HG03025 (cell line): ENCODE data around the gene PKD1L1.
"Not testable (repeated sequence)": the region's sequence is repeated elsewhere in the genome, so short reads cannot be mapped to it uniquely, and the experiment has no call there.

ENCODE experiments used
- ATAC-seq: cut with Tn5 transposase; IDR thresholded peaks from one replicate; pipeline ENCODE4 v1.9.1; 2021; ENCODE audit warnings: mild to moderate bottlenecking, moderate library complexity; ENCODE audit not compliant: unreplicated experiment, low FRiP score

The PKD1L1 gene

DNA sequence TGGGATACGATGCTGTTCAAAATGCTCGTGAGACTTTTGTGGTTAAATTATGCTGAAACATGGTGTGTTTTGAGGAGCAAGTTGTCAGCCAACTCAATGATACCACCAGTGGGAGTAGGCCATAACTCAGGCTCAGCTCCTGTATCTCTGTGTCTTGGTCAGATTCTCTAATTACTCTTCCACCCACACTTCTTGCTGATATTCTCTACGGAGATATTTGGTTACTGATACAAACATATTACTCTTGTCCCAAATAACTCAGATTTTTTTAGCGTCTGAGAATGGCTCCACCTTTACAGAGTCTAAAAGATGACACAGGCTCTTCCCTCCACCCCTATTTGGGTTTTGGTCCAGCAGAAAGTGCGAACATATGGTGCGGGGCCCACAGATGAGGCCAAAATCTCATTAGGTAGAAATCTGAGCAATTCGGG, 168.9 kb downstream of the PKD1L1 start:
- no peak for ATAC-seq

DNA sequence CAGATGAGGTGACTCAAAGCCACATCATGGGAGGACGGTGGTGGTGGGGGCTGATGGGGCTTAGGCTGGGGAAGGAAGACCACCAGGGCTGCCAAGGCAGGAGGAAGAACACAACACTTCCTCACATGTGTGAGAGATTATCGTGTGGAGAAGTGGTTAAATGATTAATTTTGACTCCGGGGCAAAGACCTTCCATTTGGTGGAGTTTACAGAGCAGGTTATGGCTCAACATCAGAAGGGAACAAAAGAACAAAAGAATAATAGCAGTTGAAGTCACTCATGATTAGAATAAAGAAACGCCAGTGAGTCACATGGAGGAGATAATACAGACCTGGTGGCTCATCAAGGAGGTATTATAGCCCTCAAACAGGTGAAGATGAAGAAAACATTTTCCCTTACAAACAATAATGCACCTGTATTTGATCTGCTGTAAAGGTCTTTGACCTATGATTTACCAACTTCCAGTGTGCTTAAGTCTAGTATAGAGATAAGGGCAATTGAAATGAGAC, 170.1 kb downstream of the PKD1L1 start:
- ATAC-seq: no peak

DNA sequence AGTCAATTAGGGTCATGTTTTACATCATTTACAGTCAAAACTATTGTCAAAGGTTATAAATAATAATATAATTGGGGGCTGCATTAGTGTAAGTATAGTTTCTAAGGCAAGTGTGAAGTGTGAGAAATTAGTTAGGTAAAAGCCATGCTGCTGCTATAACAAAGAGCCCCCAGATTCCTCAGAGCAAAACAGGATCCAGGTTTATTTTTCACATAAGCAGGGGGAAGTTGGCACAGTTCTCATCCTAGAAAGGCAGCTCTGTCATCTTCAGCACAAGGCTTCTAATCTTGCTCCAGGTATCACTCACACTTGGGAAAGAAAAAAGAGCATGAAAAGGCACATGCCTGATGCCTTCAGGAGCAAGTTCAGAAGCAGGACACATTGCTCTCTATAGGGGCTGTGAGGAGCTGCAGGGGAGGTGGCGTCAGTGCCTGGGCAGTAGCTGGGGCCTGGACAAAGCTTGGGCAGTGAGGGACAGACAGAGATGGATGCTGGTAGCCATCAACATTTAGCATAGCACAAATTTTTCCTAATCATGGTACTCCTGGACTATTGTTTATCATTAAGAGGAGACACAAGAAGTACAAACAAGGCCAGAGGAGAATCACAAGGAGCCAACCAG, 170.6 kb downstream of the PKD1L1 start:
- no peak for ATAC-seq

DNA sequence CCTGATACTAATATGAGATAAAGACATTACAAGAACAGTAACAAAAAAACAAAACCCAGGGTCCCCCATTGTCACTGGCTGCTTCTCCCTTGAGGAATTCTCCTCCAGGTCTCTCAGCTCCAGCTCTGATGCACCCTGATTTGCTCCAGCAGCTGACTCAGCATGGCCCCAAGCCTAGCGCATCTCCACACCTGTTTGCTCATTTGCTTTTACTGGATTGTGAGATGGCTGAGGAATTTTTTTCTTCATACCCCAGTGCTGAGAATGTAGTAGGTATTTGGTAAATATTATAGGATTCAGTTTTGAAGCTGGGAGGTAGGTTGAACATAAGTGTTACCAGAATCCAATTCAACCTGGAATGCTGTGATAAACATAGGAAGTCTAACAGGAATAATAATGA, 171.9 kb downstream of the PKD1L1 start:
- no peak for ATAC-seq

DNA sequence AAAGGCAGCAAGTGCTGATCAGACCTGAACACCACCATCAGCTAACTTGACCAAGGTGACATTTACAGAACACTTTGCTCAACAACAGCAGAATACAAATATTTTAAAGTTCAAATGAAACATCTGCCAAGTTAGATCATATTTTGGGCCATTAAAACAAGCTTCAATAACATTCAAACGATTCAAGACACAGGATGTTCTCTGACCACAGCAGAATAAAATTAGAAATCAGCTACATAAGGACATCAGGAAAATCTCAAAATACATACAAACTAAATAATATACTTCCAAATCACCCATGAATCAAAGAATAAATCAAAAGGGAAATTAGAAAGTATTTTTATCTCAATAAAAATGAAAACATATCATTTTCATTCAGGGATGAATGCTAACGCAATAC, 173.0 kb downstream of the PKD1L1 start:
- ATAC-seq: no peak

DNA sequence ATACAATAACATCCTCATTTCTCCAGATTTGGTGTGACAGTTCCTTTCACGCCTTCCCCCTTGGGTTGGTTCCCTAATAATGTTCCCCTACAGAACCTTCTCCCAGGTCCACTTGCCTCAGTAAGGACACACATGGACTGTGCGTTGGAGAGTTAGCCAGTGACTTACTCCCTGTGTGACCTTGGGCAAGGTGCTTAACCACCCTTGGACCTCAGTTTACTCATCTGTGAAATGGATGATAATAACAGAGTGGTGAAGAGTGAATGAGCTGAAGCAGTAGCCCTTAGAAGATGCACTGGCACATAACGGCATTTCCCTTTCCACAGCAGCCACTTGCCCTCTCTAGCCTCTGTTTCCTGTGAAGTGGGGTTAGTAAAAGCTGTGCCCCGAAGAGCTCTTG, 175.8 kb downstream of the PKD1L1 start:
- no peak for ATAC-seq

DNA sequence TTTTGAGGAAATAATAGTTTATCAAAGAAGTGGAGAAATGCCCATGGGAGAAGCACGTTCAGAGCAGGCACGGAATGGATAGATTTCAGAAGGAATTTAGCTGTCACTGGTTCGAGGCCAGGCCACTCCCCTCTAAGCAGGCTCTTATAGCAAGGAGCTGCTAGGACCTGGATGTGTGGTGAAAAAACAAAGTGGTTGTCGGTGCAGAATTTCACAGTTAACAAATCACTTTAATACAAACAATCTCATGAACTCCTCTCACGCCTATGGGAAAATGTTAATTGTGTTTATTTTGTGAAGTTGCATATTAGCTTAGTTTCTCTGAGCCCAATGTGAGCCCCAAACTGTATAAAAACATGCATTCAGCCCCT, 176.3 kb downstream of the PKD1L1 start:
- ATAC-seq: no peak

DNA sequence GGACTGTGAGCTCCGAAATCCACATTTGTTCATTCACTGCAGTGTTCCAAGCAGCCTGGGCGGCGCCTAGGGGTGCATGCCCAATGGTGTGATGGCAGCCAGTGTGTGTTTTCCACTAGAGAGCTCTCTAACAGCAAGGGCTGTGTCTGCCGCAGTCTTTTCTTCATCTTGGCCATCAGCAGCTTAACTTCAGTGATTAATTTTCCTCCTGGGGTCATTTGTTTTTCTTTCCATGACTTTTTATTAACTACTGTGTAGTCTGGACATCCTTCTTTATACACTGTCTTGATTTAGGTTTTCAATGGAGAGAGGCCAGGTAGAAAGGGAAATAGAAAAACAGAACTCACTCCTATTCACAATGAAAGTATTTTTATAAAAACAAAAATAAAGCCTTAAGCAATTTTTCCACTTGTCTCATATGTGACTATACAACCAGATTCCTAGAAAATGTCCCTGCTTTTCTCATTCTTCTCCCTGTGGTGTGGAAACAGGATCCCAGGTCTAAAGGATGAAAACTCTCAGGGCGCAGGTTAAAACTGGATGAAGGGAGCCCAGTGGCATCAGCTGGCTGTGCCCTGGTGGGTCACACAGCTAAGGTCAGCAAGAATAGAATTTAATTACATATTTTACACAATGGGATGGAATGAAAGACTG, 176.8 kb downstream of the PKD1L1 start:
- ATAC-seq: no peak

DNA sequence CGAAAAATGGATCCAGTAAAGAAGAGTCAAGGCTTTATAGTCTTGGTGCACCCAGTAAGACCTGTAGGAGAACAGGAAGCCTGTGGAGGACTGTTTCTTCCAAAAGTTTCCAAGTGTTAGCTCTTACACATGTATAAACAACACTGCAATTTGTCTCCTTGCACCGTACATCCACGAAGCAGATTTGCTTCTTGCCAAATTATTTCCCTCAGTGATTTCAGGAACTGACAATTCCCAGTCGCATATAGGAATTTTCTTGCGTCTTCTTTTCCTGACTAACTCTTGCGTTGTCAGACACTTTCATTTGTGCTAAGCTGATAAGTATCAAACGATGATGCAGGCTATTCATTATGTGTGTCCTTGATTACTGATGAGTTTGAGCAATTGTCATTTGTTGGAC, 182.1 kb downstream of the PKD1L1 start:
- no peak for ATAC-seq

DNA sequence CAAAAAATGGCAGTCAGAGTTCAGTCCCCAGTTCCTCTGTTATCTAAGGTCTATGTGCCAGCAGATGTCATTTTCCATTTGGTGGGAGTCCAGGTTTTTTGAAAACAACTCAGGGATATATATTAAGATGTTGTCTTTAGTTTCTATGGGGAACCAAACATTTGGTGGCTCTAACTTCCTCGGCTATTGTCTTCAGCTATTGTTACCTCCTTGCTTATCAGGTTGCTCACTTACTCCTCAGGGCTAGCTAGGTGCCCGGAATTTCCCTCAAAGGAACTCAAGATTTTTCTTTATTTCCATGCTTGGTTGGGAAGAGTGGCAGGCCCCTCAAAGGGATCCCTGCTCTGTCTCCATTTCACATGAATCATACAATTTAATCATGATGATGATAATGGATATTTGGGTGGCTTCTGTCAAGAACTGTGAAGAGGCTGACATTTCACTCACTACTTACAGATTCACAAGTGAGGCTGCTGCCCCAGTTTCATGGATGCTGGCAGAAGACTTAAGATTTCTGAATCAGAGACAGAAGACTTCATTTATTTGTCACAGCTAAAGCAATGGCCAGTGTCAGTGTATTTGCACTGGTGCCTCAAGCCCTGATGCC, 182.8 kb downstream of the PKD1L1 start:
- no peak for ATAC-seq

DNA sequence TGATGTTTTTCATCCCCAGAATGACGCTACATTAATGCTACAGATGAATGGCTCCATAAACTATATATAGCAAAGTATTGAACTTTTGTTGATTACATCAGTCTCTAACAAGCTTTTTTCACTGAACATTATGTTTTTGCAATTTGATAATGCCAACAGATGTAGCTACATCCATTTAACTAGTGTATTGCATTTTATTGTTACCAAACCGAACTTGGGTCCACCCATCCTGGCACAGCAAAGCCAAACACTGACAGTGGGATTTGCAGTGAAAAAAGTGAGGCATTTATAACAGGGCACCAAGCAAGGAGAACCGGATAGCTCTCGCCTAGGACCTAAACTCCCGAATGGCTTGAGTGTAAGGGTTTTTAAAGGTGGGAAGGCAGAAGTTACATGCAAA, 183.5 kb downstream of the PKD1L1 start:
- no peak for ATAC-seq

DNA sequence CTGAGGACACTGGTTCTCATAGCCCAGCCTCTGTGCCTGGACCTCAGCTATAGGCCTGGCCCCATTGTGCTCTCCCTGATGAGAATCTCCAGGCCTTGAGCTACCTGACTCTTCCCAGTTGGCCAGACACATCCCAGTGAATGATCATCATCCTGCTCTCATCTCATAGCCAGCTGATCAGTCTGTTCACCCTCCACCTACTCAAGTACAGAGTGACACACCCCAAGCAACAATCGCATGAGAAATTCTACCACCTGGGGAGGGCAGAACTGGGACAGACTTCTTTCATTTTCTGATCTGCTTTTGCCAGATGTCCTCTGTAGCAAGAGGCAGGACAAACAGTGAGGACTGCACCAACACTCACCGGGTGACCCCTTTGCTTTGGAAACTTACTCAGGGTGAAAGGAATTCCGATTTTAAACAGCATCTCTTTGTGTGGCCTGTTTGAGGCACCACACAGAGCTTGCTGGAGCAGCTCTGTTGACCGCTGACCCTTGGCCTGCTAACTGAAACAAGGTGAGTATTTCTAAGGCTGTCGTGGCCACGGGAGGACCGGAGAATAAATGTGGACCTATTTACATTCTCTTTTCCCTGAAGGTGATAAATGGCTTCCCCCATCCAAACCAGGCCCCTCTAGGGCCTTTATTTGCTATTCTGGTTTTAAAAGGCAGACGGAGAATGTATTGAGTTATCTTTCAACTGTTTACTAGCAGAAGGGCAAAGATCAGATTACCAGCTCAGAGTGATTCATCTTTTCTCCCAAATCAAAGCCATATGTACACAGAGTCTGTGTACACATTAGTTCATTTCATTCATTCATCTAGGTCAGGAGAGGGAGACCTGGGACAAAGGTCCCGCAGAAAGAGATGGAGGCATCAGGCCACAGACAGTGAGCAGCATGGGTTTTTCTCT, 184.9 kb downstream of the PKD1L1 start:
- no peak for ATAC-seq

DNA sequence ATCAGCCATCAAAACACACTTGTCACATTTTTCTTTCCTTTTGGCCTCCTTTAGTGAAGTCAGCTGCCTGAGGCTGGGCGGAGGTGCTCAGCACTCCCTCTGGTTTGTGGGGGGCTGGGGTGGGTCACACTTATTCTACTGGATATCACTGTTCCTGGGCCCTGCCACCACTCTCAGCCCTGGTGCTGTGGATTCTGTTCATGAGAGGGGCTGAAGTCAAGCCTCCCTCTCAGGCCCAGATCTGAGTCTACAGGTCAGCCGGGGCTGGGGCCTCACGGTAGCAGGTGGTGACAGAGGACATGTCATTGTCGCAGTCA, 185.6 kb downstream of the PKD1L1 start:
- ATAC-seq: no peak

DNA sequence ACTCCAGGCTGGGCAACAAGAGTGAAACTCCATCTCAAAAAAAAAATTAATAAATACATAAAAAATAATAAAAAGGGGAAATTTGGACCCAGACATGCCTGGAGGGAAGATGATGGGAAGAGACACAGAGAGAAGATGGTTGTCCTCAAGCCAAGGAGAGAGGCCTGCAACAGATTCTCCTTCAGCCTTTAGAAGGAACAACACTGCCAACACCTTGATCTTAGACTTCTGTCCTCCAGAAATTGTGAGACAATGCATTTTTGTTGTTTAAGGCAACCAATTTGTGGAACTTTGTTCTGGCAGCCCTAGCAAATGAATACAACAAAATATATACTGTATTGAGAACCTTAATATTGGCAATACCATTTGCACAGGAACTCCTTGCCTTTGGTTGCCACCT, 186.1 kb downstream of the PKD1L1 start:
- no peak for ATAC-seq

DNA sequence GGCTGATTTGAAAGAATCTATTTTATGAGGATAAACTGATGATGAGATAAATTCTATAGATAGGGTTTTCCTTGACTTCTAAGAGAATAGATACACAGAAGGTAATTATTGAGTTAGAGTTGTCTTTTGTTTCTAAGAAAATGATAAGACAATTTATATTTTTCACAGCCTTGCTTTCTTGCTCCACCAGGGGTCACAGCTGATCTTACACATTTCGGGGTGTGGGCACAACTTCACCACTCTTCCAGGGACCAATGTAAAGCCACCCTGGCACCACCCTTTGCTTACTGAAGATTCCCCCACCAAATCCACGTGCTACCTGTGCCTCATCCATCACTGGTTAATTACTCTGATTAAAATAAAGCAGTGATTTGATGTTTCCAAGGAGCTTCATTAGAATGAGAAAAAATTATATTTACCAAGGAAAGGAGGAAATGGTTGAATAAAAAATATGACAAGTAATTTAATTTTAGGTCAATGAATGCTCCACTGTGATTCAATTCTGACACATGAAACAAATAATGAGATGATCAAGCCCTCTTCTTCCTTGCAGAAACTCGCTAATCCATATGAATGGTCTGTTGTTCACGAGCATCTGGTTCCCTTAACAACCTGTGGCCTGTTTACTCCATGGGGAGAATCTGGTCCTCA, 189.1 kb downstream of the PKD1L1 start:
- no peak for ATAC-seq

DNA sequence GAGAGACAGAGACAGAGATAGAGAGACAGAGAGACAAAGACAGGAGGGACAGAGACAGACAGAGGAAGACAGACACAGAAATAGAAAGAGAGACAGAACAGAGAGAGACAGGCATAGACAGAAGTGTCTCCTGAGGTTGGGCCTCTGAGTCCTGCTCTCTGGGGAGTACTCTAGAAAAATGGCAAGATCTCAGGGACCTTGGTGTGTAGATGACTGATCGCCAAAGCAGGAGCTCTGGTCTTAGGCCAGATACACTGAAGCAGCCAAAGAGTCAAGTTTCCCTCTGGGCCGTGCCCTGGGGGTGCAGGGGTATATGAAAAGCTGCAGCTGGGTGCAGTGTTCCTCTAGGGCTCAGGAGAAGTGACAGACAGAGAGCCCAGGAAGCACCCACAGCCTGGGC, 189.7 kb downstream of the PKD1L1 start:
- ATAC-seq: no peak

DNA sequence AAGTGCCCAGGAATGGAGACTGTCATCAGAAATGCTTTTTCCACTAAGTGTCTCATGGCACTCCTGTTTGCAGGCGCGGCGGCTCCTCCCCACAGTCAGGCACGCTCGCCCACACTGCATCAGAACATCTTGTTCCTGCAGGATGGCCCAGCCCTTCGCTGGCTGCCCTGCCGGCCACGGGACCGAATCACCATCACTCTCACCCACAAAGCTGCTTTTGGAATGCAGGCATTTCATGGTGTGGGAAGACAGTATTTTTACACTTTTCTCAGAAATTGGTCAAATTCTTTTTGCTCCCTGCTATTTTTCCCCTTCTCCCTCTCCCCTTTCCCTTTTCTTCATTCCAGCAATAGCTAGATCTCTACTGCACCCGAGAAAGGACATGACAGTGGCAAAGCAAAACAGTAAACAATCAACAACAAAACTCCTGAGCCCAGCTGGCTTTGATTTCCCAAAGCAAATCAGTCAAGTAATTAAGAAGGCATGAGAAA, 190.3 kb downstream of the PKD1L1 start:
- no peak for ATAC-seq

DNA sequence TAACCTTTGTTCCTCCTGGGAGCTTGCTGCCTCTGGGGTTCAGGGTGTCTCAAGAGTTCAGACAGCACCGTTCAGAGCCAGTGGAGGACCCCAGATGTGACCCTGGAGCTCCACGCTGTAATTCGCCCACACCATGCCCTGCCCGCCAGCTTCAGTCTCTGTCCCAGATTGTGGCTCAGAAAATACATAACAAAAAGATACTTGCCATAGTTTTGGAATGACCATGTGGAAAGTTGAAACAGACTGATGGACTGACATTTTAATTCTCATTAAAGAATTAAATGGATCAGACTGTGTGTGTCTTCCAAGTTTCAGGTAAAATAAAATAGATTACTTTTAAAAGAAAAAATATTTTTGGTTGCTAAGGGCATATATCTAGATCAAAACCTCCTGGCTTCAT, 191.6 kb downstream of the PKD1L1 start:
- ATAC-seq: no peak

DNA sequence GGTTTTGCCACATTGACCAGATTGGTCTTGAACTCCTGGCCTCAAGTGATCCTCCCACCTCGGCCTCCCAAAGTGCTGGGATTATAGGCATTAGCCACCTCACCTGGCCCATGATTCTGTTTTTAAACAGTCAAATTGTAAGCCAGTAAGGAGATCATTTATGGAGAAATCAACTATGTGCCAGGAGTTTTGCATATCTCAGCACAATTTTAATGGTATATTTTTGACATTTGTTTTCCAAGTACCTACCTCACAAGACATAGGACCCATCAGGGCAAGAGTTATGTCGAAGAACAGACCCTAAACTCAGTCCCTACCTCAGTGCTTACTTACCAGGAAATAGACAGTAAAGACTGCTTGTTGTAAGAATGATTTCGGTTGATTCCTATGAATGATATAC, 193.0 kb downstream of the PKD1L1 start:
- no peak for ATAC-seq

DNA sequence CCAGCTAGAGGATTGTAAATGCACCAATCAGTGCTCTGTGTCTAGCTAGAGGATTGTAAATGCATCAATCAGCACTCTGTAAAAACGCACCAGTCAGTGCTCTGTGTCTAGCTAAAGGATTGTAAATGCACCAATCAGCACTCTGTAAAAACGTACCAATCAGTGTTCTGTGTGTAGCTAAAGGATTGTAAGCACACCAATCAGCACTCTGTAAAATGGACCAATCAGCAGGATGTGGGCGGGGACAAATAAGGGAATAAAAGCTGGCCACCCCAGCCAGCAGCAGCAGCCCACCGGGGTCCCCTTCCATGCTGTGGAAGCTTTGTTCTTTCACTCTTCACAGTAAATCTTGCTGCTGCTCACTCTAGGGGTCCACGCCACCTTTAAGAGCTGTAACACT, 196.5 kb downstream of the PKD1L1 start:
- ATAC-seq: not testable (repeated sequence)

DNA sequence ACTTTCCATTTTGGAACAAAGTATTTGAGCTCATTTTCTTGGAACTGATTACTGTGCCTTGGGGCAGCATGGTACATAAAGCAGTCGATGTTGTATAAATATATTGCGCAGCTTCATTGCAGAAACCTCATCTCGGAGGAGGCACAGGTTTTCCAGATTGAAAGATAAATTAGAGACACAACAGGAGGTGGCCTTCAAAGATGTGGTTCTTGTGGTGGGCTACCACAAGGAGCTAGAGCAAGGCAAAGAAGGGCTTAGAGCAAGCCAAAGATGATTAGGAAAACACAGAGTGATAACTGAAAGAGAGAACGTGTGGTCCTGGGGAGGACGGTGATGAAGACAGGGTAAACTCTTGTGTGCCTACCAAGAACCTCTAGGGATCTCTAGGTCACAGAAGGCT, 197.2 kb downstream of the PKD1L1 start:
- ATAC-seq: no peak
